ENCODE results near the gene ACKR4.

DNA sequence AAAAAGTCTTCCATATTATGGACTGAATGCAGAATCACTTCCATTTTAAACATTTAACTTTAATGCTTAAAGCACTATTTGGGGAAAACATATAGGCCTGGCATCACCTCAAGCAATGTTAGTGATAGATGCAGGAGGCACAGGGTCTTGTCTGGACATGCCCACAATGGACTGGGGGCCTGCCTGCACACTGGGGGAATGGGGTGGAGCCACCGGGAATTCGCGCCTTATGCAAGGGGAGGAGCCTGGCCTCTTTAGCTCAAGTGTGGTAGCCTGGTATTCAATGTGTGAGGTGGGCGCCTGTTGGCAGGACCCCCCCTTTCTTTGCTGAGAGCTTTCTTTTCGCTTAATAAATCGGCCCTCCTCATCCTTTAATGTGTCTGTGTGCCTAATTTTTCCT lies 29.9 kb downstream of the ACKR4 start:
- no peak for TF ChIP-seq EZH2 (IDR thresholded peaks at IDR 0.05; ENCODE audit: insufficient read depth, poor library complexity, severe bottlenecking)
- no peak for TF ChIP-seq EZH2phosphoT487 (IDR thresholded peaks at IDR 0.05; ENCODE audit: insufficient read depth, low read depth)
